Stimulated activated CD8-positive, alpha-beta memory T cell treated with anti-CD3 and anti-CD28 coated beads, Interleukin-15, amount 100 ng/mL, for 4 hours (primary cell): ENCODE data around the gene EME2.

Experiments
- DNase-seq, 2 donors: peaks; one replicate each; pipeline ENCODE4 v3.0.0-alpha.2; 2020; ENCODE audit warnings: low read depth in 2 of 2

Gene EME2

GRCh38 chr16:1745181-1745899 is 27.3 kb upstream of the EME2 start:
- no peak for DNase-seq

- no peak for DNase-seq
Measured at GRCh38 chr16:1745900-1746692, 26.5 kb upstream of the EME2 start.

- DNase-seq: no peak
Measured at GRCh38 chr16:1746693-1747195, 25.9 kb upstream of the EME2 start.

- DNase-seq: no peak
Measured at GRCh38 chr16:1747934-1748333, 24.7 kb upstream of the EME2 start.

- DNase-seq: no peak
Measured at GRCh38 chr16:1749152-1750117, 23.2 kb upstream of the EME2 start.

GRCh38 chr16:1751946-1752345 is 20.7 kb upstream of the EME2 start:
- DNase-seq: no peak

- no peak for DNase-seq
Measured at GRCh38 chr16:1752853-1753252, 19.8 kb upstream of the EME2 start.

GRCh38 chr16:1754204-1754603 is 18.4 kb upstream of the EME2 start:
- DNase-seq: no peak

- DNase-seq: no peak
Measured at GRCh38 chr16:1757714-1758461, 14.7 kb upstream of the EME2 start.

GRCh38 chr16:1758923-1759322 is 13.7 kb upstream of the EME2 start:
- DNase-seq: no peak

- DNase-seq: no peak
Measured at GRCh38 chr16:1759511-1759910, 13.1 kb upstream of the EME2 start.

GRCh38 chr16:1760911-1761310 is 11.7 kb upstream of the EME2 start:
- DNase-seq: no peak

- no peak for DNase-seq
Measured at GRCh38 chr16:1761751-1762150, 10.9 kb upstream of the EME2 start.

GRCh38 chr16:1762196-1762878 is 10.3 kb upstream of the EME2 start:
- no peak for DNase-seq

- DNase-seq: no peak
Measured at GRCh38 chr16:1762879-1763520, 9.6 kb upstream of the EME2 start.

GRCh38 chr16:1763521-1764511 is 8.8 kb upstream of the EME2 start:
- DNase-seq: no peak

- no peak for DNase-seq
Measured at GRCh38 chr16:1764971-1765370, 7.6 kb upstream of the EME2 start.

- no peak for DNase-seq
Measured at GRCh38 chr16:1765826-1766225, 6.8 kb upstream of the EME2 start.

- DNase-seq: no peak
Measured at GRCh38 chr16:1766231-1766630, 6.4 kb upstream of the EME2 start.
